HG02943 (cell line): ENCODE data around the gene ITPR3.

ENCODE experiments used
- ATAC-seq: cut with Tn5 transposase; IDR thresholded peaks from one replicate; pipeline ENCODE4 v1.9.1; 2021; ENCODE audit warnings: mild to moderate bottlenecking, low read depth, moderate library complexity; ENCODE audit not compliant: unreplicated experiment

The ITPR3 gene

DNA sequence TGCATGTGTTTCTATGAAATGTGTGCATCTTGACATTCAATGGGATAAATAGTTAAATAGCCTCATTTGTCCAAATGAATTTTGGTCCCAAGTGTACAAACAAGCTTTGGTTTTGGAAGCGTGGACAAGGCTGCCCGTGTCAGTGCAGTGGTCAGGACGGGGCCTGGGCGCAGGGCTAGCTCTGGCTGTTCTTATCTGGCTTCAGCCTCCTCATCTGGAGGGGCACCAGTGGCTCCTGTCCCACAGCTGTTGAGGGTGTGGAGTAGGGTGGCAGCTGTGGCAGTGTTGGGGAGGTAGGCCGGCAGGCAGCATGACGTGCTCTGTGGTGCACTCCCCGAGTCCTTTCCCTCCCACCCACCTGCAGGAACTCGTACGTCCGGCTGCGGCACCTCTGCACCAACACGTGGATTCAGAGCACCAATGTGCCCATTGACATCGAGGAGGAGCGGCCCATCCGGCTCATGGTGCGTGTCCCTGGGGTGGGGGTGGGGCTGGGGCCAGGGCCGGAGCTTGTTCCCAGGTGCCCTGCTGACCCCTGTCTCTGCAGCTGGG lies 43.5 kb downstream of the ITPR3 start:
- no peak for ATAC-seq

DNA sequence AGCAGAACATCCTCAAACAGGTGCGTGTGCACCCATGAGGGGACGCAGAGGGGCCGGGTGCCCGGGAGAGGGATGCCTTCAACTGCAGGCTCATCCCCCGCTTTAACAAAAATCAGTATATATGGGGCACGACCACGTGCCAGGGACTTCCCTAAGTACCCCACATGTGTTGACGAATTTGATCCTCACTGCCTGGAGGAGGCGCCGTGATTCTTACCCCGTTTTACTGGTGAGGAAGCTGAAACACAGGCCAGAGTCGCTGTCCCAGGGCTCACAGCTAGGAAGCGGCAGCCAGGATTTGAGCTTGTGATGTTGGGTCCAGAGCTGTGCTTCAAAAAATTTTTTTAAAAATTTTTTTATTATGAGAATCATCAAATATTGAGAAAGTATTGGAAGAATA lies 44.8 kb downstream of the ITPR3 start:
- no peak for ATAC-seq

DNA sequence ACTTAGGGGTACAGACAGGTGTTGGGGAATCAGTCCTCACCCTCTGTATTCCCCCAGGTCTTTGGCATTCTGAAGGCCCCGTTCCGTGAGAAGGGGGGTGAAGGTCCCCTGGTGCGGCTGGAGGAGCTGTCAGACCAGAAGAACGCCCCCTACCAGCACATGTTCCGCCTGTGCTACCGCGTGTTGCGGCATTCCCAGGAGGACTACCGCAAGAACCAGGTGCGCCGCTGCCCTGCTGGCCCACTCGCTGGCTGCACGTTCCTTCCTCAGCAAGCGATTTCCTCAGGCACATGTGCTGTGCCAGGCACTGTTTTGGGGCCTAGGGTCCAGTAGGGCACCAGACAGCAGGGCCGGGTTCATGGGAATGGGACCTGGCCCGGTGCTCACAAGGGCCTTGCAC lies 46.0 kb downstream of the ITPR3 start:
- ATAC-seq: no peak

DNA sequence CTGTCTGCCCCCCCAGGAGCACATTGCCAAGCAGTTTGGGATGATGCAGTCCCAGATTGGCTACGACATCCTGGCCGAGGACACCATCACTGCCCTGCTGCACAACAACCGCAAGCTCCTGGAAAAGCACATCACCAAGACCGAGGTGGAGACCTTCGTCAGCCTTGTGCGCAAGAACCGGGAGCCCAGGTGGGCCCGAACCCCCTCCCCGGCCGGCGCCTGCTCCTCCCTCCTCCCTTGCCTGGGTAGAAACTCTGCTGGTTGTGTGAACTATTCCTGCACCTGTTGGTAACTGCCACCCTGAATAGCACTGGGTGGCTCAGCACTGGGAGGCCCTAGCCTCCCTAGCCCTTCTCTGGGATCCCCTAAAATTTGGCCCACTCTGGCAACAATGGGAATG lies 46.7 kb downstream of the ITPR3 start:
- ATAC-seq: no peak

DNA sequence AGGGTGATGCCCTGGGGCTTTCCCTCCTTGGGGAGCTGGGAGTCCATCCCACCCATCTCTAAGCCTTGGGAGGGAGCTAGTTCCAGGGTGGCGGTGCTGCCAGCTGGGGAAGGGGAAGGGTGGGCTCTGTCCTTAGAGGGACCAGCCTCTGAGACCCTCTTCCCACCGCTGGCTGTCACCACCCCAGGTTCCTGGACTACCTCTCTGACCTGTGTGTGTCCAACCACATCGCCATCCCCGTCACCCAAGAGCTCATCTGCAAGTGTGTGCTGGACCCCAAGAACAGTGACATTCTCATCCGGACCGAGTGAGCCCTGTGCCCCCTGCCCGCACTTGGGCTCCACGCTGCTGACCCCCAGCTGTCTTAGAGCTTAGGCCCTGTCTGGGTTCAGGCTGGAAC lies 47.2 kb downstream of the ITPR3 start:
- ATAC-seq: no peak

DNA sequence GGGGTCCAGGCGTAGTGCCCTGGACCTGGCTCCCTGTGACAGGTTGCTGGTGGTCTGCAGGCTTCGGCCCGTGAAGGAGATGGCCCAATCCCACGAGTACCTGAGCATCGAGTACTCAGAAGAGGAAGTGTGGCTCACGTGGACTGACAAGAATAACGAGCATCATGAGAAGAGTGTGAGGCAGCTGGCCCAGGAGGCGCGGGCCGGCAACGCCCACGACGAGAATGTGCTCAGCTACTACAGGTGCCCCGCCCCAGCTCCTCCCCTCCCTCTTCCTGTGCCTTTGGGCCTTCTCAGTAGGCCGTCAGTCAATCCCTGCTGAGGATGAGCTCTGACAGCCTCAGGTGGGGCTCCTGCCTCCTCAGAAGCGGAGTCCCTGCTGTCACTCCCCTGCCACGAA lies 47.8 kb downstream of the ITPR3 start:
- no peak for ATAC-seq

DNA sequence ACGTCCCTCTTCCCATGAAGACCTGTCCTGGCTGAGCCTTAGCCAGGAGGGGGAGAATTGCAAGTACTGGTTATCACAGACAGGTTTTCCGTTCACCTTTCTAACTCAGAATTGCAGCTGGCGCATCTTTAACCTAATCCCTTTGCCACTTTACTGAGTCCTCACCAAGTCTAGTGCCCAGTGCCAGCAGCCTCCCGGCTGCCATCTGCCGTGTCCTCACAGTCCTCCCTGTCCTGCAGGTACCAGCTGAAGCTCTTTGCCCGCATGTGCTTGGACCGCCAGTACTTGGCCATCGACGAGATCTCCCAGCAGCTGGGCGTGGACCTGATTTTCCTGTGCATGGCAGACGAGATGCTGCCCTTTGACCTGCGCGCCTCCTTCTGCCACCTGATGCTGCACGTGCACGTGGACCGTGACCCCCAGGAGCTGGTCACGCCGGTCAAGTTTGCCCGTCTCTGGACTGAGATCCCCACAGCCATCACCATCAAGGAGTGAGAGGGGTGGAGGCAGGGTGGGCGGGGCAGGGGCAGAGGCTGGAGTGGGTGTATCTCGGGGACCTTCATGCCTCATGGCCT lies 49.1 kb downstream of the ITPR3 start:
- no peak for ATAC-seq

DNA sequence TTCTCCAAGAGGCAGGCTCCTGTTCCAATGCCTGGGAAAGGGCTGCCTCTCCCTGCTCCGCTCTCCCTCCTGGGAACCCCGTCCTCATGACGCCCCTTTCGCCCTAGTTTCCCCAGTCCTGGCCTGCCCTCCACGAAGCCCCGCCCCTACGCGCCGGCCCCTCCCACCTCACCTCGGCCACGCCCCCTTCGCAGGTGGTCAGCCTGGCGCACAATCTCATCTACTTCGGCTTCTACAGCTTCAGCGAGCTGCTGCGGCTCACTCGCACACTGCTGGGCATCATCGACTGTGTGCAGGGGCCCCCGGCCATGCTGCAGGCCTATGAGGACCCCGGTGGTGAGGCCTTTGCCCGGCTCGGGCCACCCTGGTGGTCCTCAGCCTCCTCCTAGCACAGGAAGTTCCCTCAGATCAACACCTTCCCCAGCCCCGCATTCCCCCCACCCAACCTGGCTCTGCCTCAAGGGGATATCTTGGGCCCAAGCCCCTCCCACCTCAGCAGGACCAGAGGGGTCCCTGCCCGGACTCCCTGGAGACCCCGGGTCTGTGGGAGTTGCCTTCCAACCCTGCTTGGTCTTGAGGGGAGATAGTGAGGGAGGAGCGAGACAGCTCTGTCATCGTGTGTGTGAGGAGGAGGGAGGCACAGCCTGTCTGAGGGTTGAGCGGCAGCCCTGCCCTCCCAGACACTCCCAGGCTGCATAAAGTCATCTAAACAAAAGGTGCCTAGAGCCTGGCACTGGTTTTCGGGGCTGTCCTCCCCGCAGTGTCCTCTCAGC lies 50.0 kb downstream of the ITPR3 start:
- ATAC-seq: no peak

DNA sequence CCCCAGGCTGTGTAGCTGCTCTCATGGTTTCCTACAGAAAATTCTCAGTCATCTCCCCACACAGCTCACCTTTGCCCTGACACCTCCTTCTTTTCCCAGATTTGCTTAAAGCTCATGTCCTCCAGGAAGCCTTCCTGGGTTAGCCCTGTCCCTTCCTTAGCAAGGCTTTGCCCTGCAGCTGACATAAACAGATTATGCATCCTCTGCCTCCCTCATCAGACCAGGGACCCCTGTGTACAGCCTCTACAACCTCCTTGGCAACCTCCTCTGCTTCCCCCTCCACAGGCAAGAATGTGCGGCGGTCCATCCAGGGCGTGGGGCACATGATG lies 50.6 kb downstream of the ITPR3 start:
- ATAC-seq: no peak

DNA sequence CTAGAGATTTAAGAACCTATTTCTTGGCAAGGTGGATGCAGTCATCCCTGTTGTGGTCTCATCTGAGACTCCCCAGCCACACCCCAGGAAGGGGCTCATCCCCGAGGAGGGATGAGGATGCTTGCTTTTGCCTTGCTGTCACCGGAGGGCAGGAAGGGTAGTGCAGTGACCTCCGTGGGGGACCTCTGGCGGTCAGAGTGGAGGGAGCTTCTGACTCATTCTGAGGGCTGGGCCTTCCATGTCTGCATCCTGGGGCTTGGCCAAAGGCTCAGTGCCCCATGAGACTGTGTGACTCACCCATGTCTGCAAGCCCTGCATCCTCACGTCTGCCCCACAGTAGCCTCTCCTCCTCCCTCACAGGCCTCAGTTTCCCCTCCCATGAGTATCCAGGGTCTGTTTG lies 51.7 kb downstream of the ITPR3 start:
- ATAC-seq: no peak

DNA sequence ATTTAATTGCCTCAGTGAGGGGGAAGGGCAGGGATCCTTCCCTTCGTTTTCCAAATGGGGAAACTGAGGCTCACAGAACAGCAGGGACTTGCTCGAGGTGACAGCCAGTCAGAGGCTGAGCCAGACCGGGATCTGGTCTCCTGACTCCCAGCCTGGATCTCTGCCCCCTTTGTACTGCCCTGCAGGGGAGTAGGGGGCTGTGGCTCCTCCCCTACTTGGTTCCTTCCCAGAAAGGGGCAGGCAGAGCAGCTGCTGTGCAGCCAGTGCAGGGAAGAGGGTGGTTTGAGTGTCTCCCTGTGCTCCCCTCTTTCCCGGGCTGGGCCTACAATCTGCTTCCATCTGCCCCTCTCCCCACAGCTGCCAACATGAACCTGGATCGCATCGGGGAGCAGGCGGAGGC lies 52.7 kb downstream of the ITPR3 start:
- ATAC-seq: no peak

DNA sequence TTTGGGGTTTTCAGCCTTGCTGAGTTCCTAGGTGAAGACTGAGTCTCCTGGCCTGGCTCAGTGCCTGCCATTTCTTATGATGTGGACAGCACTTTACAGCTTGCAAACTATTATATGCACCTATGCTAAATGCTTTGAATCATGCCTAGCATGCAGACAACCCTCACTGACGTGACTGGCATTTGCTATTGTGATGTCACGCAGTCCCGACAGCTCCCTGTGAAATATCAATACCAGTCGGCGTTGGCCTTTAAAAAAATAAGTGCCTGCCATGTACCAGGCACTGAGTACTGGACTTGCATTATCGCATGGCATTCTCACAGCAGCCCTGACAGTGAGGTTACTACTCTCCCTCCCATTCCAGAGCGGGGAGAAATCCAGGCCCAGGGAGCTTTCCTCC lies 54.8 kb downstream of the ITPR3 start:
- no peak for ATAC-seq

DNA sequence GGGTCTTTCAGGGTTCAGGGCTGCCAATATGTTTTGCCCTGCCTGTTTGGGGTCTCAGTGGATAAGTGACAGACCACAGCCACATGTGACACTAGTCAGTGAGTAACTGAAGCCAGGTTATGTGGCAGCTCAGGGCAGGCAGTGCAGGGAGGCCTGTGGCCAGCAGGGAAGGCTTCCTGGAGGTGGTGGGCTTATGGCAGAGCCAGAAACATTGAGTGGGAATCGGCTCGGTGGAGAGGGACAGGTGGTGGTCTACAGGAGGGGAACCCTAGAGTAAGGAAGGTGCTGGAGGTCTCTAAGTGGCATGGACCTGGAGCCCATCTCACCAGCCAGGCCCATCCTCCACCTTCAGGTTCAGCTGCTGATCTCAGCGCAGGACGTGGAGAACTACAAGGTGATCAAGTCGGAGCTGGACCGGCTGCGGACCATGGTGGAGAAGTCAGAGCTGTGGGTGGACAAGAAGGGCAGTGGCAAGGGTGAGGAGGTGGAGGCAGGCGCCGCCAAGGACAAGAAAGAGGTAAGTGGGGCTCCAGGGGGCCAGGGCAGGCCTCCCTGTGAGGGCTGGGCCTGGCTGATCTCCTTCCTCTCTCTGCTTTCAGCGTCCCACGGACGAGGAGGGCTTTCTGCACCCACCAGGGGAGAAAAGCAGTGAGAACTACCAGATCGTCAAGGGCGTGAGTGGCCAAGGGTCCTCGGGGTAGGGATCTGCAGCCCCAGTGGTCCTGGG lies 55.5 kb downstream of the ITPR3 start:
- no peak for ATAC-seq

DNA sequence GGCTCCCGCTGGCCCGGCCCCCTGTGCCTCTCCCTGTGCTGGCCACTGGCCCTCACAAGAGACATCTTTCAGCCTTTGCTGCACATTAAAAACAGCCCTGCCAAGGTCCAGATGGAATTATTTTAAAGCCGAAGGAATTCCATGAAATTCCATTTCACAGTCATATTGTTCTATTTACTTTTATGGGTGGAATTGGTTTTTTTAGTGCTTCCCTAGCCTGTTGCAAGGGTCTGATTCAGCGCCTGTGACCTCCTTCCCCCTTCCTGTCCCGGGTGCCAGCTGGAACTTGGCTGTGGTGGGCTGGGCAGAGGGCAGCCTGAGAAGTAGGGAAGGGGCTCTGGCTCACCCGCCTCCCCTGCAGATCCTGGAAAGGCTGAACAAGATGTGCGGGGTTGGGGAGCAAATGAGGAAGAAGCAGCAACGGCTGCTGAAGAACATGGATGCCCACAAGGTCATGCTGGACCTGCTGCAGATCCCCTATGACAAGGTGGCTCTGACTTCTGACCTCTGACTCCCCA lies 56.1 kb downstream of the ITPR3 start:
- no peak for ATAC-seq

DNA sequence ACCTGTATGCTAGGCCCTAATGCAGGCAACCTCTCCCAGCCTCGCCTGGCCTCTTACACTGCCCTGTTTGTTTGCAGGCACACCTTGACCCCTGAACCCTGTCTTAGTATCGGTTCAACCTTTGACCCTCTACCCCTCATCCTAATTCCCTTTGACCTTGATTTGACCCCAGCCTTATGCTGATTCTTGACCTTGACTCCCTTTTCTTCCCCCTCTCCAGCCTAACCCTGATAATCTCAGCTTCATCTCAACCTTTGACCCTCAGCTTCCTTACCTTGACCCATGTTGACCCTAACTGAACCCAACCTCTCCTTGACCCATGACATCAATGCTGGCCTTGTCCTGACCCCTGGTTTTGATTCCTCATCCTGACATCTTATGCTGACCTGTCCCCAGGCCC lies 56.6 kb downstream of the ITPR3 start:
- no peak for ATAC-seq

DNA sequence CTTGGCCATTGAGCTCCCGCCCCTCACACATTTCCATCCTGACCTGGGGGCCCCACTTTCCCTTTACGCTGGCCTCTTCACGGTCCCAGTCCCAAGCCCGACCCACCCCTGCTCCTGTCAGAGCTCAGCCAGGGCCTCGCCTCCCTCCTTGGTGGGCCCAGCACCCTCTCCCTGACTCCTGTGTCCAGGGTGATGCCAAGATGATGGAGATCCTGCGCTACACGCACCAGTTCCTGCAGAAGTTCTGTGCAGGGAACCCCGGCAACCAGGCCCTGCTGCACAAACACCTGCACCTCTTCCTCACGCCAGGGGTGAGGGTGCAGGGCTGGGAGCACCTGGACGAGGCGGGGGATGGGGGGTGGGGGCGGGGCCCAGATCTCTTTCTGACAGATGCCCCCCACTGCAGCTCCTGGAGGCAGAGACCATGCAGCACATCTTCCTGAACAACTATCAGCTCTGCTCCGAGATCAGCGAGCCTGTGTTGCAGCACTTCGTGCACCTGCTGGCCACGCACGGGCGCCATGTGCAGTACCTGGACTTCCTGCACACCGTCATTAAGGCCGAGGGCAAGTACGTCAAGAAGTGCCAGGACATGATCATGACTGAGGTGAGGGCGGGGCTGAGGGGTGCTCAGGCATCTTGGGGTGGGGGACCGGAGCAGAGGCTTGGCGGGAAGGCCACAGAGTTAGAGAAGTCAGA lies 57.3 kb downstream of the ITPR3 start:
- no peak for ATAC-seq

DNA sequence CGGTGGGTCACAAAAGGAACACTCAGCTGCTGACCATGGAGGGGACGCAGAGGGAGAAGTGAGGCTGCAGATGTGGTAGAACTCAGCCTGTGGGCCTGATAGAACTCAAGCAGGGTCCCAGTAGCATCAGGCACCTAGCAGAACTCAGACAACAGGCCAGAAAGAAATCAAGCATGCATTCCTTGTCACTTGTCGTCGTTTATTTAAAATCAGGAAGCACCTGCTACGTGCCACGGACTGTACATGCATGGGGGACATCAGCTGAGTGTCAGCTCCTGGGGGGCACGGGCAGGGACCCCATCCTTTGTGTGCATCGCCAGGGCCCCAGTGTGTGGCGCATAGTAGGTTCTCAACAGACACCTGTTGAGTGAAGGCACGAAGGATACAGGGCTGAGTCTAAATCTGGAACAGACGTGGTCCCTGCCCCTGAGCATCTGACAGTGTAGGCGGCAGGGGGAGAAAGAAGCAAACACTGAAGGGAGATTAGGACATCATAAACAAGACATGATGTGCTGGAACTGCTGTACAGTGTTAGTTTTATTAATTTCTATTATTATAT lies 57.9 kb downstream of the ITPR3 start:
- no peak for ATAC-seq

DNA sequence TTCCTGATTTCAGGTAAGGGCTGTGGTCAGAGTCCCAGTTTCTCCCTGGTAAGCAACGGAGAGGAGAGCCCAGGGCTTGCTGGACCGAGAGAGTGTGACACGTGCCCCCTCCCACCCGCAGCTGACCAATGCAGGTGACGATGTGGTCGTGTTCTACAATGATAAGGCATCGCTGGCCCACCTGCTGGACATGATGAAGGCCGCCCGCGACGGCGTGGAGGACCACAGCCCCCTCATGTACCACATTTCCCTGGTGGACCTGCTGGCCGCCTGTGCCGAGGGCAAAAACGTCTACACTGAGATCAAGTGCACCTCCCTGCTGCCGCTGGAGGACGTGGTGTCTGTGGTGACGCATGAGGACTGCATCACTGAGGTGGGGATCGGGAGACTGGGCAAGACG lies 58.6 kb downstream of the ITPR3 start:
- ATAC-seq: no peak

DNA sequence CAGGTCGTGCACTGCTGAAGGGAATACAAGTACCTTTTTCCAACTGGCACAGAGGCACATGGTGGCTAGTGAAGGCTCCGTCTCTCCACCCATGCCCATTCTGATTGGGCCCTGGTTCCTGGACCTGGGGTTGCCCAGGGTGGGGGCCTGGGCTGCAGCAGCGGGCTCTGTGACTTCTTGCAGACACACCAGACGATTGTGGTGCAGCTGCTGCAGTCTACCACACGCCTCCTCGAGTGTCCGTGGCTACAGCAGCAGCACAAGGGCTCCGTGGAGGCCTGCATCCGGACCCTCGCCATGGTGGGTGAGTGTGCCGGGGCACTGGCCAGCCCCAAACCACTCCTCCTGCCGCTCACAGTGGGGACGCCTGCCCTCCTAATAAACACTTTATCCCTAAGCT lies 61.2 kb downstream of the ITPR3 start:
- ATAC-seq: no peak

DNA sequence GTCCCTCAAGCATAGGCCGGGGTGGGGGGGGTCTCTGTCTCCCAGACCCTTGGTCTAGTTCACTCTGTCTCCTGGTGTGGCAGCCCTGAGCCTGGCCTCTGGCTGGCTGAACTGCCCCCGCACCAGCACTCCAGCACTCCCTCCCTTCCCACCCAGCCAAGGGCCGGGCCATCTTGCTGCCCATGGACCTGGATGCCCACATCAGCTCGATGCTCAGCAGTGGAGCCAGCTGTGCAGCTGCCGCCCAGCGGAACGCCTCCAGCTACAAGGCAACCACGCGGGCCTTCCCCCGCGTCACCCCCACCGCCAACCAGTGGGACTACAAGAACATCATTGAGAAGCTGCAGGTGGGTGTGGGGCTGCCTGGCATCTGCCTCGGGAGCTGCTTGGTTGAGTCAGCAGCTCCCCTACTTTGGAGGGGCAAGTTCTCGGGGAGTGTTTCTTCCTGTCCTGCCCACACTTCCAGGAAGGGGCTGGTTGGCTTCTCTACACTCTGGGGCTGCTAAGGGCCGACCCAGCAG lies 62.0 kb downstream of the ITPR3 start:
- no peak for ATAC-seq
